HG02938 (cell line): ENCODE measurements around the gene KAT8.
"Not testable (repeated sequence)": the region's sequence is repeated elsewhere in the genome, so short reads cannot be mapped to it uniquely, and the experiment has no call there.

ENCODE experiments used
- ATAC-seq: cut with Tn5 transposase; IDR thresholded peaks from one replicate; pipeline ENCODE4 v1.9.1; 2021; ENCODE audit warnings: mild to moderate bottlenecking, moderate library complexity; ENCODE audit not compliant: unreplicated experiment

The KAT8 gene

GRCh38 chr16:31130336-31130891 is 12.9 kb downstream of the KAT8 start:
- ATAC-seq, result no peak

GRCh38 chr16:31130899-31131298 is 13.4 kb downstream of the KAT8 start:
- no peak for ATAC-seq

GRCh38 chr16:31131416-31131815 is 14.0 kb downstream of the KAT8 start:
- ATAC-seq, result no peak

DNA sequence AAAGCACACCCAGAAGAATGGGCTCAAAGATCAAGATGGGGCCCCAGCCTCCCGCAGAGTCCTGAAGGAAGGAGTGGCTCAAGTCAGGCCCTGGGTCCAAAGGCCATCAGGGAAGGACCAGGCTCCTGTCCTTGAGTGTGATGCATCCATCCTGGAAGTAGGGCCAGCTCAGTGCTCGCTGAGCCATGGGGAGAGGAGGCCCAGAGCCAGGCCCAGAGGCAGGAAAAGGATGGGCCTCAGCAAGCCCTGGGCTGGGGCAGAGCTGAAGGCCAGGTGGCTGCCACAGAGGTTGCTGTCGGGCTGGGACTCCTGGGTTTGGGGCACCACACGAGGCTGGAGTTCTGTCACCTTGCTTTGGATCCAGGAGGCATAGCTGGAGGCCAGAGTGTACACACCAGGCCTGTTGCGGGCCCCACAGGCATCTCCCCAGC is 14.4 kb downstream of the KAT8 start:
- no peak for ATAC-seq

- no peak for ATAC-seq
Observed at GRCh38 chr16:31132303-31132979, 15.0 kb downstream of the KAT8 start.

DNA sequence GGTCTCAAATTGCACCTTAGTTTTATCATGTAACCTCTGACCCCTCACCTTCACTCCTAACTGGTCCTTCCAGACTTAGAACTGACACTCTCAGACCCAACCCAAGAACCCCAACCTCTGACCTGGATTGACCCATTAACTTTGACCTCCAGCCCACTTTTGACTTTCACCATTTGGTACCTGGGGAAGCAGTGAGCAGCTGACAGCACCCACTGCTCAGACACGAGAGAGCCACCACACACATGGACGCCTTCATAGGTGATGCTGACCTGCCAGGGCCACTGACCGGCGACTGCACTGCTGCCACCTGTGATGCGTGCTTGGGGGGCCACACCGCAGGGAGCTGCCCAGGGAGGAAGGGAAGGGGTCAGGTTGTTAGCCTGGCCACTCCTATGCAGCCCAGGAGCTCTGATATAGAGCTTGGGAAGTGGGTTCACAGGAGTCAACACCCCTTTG is 15.6 kb downstream of the KAT8 start:
- ATAC-seq, result no peak

DNA sequence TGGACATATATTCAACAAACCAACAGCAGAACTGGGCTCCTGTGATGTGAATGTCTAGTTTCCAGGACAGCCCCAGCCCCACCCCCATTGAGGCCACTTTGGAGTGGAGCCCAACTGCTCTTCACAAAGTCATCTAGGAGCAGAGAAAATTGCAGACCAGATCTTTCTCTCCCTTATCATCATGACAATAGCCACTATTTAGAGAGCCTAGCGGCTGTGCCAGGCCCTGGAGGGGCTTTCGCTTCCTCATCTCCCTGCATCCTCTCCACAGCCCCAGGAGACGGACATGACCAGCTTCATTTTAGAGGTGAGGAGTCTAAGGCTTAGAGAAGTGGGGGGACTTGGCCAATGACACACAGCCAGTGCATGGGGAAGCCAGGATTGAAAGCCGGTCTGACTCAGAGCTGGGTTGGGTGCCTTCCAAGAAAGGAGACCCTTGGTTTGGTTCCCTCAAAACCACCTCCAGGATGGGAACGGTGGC is 16.7 kb downstream of the KAT8 start:
- ATAC-seq, result no peak

GRCh38 chr16:31134625-31135534 is 17.4 kb downstream of the KAT8 start:
- ATAC-seq, result no peak

GRCh38 chr16:31135535-31136286 is 18.2 kb downstream of the KAT8 start, which contains the start of gene PRSS8:
TSS of gene PRSS8 (minus strand) at chr16:31135727. CDS start at chr16:31135498, 229 bp downstream.
- ATAC-seq, result no peak

GRCh38 chr16:31136287-31136662 is 18.8 kb downstream of the KAT8 start:
- no peak for ATAC-seq

GRCh38 chr16:31136822-31137499 is 19.5 kb downstream of the KAT8 start:
- not testable (repeated sequence) for ATAC-seq

DNA sequence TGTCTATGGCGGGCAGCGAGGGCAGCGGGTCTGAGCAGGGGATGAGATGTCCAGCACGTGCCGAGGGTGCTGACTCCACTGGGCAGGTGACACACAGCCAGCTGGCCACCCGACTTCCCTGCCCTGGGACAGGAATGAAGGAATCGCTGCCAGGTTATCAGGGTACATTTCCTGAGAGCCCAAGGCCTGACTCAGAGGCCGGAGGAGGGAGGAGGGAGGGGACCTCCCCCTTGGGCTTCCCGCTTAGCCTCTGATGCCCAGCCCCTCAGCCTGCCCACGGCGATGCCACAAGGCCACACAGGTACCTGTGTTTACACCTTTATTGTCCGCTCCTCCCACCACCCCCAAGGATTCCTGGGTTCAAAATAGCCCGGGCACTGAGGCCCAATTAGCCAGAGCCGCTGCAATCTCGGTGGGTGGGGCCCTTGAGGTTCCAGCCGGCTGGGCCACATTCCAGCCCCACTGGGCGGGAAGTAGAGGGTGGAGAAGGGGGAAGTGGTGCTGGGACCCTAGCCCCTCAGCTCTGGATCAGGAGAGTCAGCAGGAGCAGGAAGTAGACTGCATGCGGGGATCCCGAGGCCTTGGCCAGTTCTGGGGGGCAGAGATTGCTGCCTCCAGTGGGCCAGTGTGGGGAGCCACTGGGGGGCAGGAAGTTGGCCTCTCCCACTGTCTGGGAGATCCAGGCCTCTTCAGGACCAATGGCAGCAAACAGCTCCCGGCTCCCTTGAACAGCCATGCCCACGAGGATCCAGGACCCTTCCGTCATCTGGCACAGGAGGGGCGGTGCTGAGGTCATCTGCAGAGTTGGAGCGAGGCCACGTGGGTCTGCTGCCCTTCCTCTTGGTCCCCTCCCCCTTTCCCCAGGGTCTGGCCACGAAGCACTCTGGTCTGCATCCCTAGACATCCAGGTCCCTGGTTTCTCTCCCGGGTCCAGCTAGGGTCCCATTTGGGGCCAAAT is 21.4 kb downstream of the KAT8 start:
- no peak for ATAC-seq

GRCh38 chr16:31141071-31141469 is 23.6 kb downstream of the KAT8 start:
- ATAC-seq, result not testable (repeated sequence)

- ATAC-seq, result peak; percentile 3
Observed at GRCh38 chr16:31141489-31142108, 24.1 kb downstream of the KAT8 start.

- peak; percentile 83 for ATAC-seq
Observed at GRCh38 chr16:31142109-31143010, 24.9 kb downstream of the KAT8 start.

- no peak for ATAC-seq
Observed at GRCh38 chr16:31143011-31143693, 25.7 kb downstream of the KAT8 start.

GRCh38 chr16:31143694-31144148 is 26.3 kb downstream of the KAT8 start:
- ATAC-seq, result no peak
